ENCODE data around the gene MAPK8.

Gene MAPK8

DNA sequence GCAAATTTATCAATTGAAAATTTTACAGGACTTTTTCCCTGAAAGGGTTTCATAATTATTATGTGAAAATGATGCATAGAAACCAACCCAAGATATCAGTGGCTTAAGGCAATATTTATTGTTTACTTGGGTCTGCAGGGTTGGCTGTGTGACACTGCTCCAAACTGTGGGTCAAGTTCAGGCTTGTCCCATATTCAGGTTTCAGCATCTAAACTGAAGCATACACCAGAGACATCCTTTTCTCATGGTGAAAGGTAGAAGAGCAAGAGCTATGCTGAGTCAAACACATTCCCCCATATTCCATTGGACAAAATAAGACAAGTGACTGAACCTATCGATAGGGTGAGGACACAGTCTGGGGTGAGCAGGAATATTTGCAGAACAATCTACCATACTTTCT, 110.9 kb downstream of the MAPK8 start:
- no peaks in the 10 kb centered on the region for H3K9me3 ChIP-seq (ENCODE audit: control insufficient read depth, insufficient read depth, low read depth, low read length)
- H3K36me3 ChIP-seq (ENCODE audit: control insufficient read depth in 2 of 2, insufficient read depth in 1 of 2, low read length in 2 of 2), result peaks cover 0 to 4% of the 10 kb centered on the region in 2 experiments; a peak in 1 of 3 replicates
- ChIA-PET POLR2A (no interaction called here), CTCF (interaction anchor here (0.9 to 1.4 kb wide), 4 partner anchors 9 to 239 kb away, joined by 3 to 4 read pairs (median 4); no protein-coding TSS in a partner anchor)
- no peaks in the 10 kb centered on the region for H3K4me1 ChIP-seq (ENCODE audit: control insufficient read depth, insufficient read depth, low read length)
- H3K4me3 ChIP-seq (ENCODE audit: low read depth, low read length), result no peak overlapping the region
- H3K27ac ChIP-seq (ENCODE audit: extremely low read depth, low read depth, low read length), result no peak overlapping the region
- TF ChIP-seq ZNF423 (tag by site-specific recombination; IDR thresholded peaks at IDR 0.05) (no peak), OSR2 (tag by site-specific recombination; IDR thresholded peaks at IDR 0.05) (no peak), ZNF18 (tag by site-specific recombination; IDR thresholded peaks at IDR 0.05) (no peak), ZSCAN30 (tag by site-specific recombination; IDR thresholded peaks at IDR 0.05) (no peak), PBX3 (CRISPR knock-in tag; IDR thresholded peaks at IDR 0.05) (no peak), ZNF362 (tag by site-specific recombination; IDR thresholded peaks at IDR 0.05) (no peak), ATF2 (tag by site-specific recombination; IDR thresholded peaks at IDR 0.05; ENCODE audit: low read depth) (no peak), SP7 (tag by site-specific recombination; IDR thresholded peaks at IDR 0.05) (no peak), ZNF837 (tag by site-specific recombination; IDR thresholded peaks at IDR 0.05) (no peak), ZNF555 (tag by site-specific recombination; conservative IDR thresholded peaks at IDR 0.05) (no peak)

- H3K4me1 ChIP-seq (ENCODE audit: control insufficient read depth, insufficient read depth, low read length), result no peaks in the 10 kb centered on the region
- no peaks in the 10 kb centered on the region for H3K9me3 ChIP-seq (ENCODE audit: control insufficient read depth, insufficient read depth, low read depth, low read length)
- TF ChIP-seq ZNF677 (tag by site-specific recombination; IDR thresholded peaks at IDR 0.05) (no peak), ZNF791 (tag by site-specific recombination; IDR thresholded peaks at IDR 0.05) (no peak), KLF16 (tag by site-specific recombination; IDR thresholded peaks at IDR 0.05) (no peak), SCRT2 (tag by site-specific recombination; IDR thresholded peaks at IDR 0.05) (no peak), ZFP3 (tag by site-specific recombination; IDR thresholded peaks at IDR 0.05; ENCODE audit: low read depth) (no peak), KLF1 (tag by site-specific recombination; IDR thresholded peaks at IDR 0.05) (no peak), ZNF544 (tag by site-specific recombination; IDR thresholded peaks at IDR 0.05) (no peak), ZFP69B (tag by site-specific recombination; IDR thresholded peaks at IDR 0.05) (no peak), BCL11A (tag by site-specific recombination; IDR thresholded peaks at IDR 0.05; ENCODE audit: low read depth) (no peak), ZNF624 (tag by site-specific recombination; IDR thresholded peaks at IDR 0.05) (no peak), KLF7 (tag by site-specific recombination; IDR thresholded peaks at IDR 0.05; ENCODE audit: borderline replicate concordance) (no peak), ZNF704 (tag by site-specific recombination; IDR thresholded peaks at IDR 0.05) (no peak)
- TF ChIP-seq, protein P1, sequence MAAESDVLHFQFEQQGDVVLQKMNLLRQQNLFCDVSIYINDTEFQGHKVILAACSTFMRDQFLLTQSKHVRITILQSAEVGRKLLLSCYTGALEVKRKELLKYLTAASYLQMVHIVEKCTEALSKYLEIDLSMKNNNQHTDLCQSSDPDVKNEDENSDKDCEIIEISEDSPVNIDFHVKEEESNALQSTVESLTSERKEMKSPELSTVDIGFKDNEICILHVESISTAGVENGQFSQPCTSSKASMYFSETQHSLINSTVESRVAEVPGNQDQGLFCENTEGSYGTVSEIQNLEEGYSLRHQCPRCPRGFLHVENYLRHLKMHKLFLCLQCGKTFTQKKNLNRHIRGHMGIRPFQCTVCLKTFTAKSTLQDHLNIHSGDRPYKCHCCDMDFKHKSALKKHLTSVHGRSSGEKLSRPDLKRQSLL (tag by site-specific recombination; IDR thresholded peaks at IDR 0.05), result no peak
- no peak overlapping the region for H3K4me3 ChIP-seq (ENCODE audit: low read depth, low read length)
- CTCF ChIA-PET, result interaction anchor here (0.7 to 1.4 kb wide), 4 partner anchors 8 to 238 kb away, joined by 3 to 4 read pairs (median 3); no protein-coding TSS in a partner anchor
- no peak overlapping the region for H3K27ac ChIP-seq (ENCODE audit: extremely low read depth, low read depth, low read length)
- H3K36me3 ChIP-seq (ENCODE audit: control insufficient read depth in 2 of 2, insufficient read depth in 1 of 2, low read length in 2 of 2), result no peaks in the 10 kb centered on the region
- POLR2A ChIA-PET, result no interaction called here
These were observed 111.8 kb downstream of the MAPK8 start for GRCh38 chr10:48418189-48418788.

Measured in HEK293 (cell line).